Stomach smooth muscle (tissue), 2 donors: ENCODE measurements around the gene ATOH8.
"Not testable (repeated sequence)": the region's sequence is repeated elsewhere in the genome, so short reads cannot be mapped to it uniquely, and the experiment has no call there.

Experiments used
- H3K27ac ChIP-seq: one replicate; pipeline ENCODE4 v1.7.0; 2013; ENCODE audit warnings: mild to moderate bottlenecking, low read length, inconsistent platforms
- H3K27me3 ChIP-seq, 2 donors: one replicate each; pipeline ENCODE4 v1.7.0; 2013; ENCODE audit warnings: low read length in 2 of 2; ENCODE audit not compliant: insufficient read depth in 2 of 2, control insufficient read depth in 1 of 2
- H3K36me3 ChIP-seq, 2 donors: one replicate each; pipeline ENCODE4 v1.7.0; 2013; ENCODE audit warnings: low read length in 2 of 2; ENCODE audit not compliant: control insufficient read depth in 2 of 2, insufficient read depth in 2 of 2
- H3K4me1 ChIP-seq: one replicate; pipeline ENCODE4 v1.7.0; 2013; ENCODE audit warnings: low read length; ENCODE audit not compliant: control insufficient read depth, insufficient read depth
- H3K4me3 ChIP-seq, 2 donors: one replicate each; pipeline ENCODE4 v1.7.0; 2013; ENCODE audit warnings: low read length in 2 of 2
- H3K9ac ChIP-seq, 2 donors: one replicate each; pipeline ENCODE4 v1.7.0; 2013; ENCODE audit warnings: low read length in 2 of 2, mild to moderate bottlenecking in 1 of 2
- H3K9me3 ChIP-seq, 2 donors: one replicate each; pipeline ENCODE4 v1.7.0; 2013; ENCODE audit warnings: low read length in 2 of 2; ENCODE audit not compliant: control insufficient read depth in 2 of 2
- donor health status: healthy.
- donor health status: Pancreatic carcinoma.

The ATOH8 gene

DNA sequence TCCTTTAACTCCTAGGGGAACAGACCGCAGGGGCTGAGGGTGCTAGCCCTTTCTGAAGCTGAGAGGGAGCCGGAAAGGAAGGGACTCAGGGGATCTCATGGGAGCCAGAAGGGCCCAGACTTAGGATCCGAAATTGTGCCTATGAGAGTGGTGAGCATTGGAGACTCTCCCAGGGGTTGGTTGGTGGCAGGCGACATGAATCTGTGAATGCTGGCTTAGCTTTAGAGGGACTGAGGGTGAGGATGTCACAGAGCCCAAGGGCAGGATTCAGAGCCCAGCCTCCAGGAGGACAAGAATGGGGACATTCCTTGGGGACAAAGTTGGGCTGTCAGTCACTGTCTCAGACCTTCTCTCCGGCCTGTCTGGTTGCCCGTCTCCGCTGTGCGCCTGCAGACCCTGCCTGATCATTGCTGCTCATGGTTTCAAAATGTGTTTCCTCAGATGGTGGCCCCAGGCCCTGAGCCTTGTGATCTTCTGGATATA lies 42.2 kb upstream of the ATOH8 start:
- Histone ChIP-seq H3K9me3 (no peaks in the 10 kb centered on the region), H3K27ac (peak overlapping the region; percentile 37), H3K27me3 (no peaks in the 10 kb centered on the region), H3K4me3 (no peak overlapping the region), H3K36me3 (no peaks in the 10 kb centered on the region), H3K9ac (no peak overlapping the region), H3K4me1 (peaks cover 6% of the 10 kb centered on the region)

DNA sequence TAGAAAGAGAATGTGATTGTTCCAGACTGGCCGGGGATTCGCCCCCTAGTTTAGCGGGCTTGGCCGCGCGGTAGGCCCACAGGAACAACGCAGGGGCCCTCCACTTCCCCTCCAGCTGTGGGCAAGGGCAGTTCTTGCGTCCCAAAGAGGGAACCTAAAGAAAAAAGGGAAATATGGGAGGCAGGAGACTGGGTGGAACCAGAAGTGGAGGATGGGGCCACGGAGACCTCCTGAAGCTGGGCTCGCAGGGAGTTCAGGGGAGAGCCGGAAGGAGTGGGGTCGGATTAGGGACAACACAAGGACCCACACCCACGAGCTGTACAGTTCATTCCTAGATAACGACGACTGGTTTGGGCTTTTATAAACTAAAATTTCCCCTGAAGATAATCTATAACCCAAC lies 41.5 kb upstream of the ATOH8 start:
- Histone ChIP-seq H3K4me3 (no peak overlapping the region), H3K4me1 (peaks cover 6% of the 10 kb centered on the region), H3K9me3 (no peaks in the 10 kb centered on the region), H3K36me3 (no peaks in the 10 kb centered on the region), H3K27me3 (no peaks in the 10 kb centered on the region), H3K27ac (no peak overlapping the region), H3K9ac (no peak overlapping the region)

DNA sequence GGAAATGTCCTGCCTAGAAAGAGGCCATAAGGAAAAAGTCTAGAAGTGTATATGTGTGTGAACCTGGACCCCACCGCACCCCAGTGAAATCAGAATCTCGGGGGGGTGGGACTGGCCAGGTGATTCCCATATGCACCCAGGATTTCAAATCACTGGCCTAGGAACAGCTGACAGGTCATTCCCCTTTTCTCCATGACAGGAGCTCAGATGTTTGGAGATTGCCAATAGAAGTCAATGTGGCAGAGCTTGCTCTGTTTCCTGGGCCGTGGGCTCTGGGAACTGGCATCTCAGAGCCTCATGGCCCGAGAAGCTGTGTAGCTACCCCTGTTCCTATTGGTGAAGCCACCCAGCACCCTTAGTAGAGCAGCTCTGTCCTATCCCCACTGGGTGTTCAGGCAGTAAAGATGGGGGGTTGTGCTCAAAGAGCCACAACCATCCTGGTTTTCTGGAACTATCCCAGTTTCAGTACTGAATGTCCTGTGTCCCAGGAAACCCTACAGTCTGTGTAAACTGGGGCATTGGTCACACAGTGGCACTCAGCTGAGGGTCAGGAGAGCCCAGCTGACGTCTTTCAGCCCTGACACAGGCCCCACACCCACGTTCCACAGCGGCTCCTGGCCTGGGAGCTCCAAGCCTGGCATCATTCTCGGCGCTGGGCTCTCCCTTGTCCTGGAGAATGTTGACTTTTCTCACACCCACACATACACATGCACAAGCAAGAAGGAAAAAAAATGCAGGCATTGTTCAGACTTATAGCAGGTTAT lies 40.8 kb upstream of the ATOH8 start:
- Histone ChIP-seq H3K4me1 (peaks cover 6% of the 10 kb centered on the region), H3K9me3 (no peaks in the 10 kb centered on the region), H3K9ac (no peak overlapping the region), H3K4me3 (no peak overlapping the region), H3K27ac (no peak overlapping the region), H3K27me3 (no peaks in the 10 kb centered on the region), H3K36me3 (no peaks in the 10 kb centered on the region)

DNA sequence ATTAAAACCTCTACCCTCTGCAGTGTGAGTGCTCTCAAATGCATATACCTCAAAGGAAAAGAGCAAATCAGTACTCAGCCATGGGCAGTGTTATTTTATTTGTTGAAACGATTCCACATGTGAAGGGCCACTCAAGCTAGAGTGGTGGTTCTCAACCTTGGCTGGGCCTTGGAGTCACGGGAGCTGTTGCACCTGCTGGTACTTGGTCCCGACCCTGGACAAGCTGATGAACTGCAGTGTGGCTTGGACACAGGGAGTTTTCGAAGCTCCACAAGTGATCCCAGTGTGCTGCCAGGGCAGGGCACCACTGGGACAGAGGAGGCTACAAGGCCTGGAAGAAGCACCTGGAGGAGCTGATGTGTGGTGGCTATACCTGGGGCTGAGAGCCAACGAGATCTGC lies 40.0 kb upstream of the ATOH8 start:
- Histone ChIP-seq H3K36me3 (no peaks in the 10 kb centered on the region), H3K27me3 (no peaks in the 10 kb centered on the region), H3K27ac (no peak overlapping the region), H3K4me3 (no peak overlapping the region), H3K9me3 (no peaks in the 10 kb centered on the region), H3K9ac (no peak overlapping the region), H3K4me1 (peaks cover 6% of the 10 kb centered on the region)

DNA sequence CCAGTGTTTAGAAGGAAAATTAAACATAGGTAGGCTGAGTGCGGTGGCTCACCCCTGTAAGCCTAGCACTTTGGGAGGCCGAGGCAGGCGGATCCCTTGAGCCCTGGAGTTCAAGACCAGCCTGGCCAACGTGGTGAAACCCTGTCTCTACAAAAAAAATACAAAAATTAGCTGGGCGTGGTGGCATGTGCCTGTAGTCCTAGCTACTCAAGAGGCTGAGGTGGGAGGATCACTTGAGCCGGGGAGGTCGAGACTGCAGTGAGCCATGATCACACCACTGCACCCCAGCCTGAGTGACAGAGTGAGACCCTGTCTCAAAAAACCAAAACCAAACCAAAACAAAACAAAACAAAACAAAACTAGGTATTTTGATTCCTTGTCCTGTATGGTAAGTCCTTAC lies 39.4 kb upstream of the ATOH8 start:
- H3K4me1 ChIP-seq, H3K27ac ChIP-seq, H3K4me3 ChIP-seq, H3K9ac ChIP-seq, H3K9me3 ChIP-seq, H3K36me3 ChIP-seq, H3K27me3 ChIP-seq: not testable (repeated sequence)

DNA sequence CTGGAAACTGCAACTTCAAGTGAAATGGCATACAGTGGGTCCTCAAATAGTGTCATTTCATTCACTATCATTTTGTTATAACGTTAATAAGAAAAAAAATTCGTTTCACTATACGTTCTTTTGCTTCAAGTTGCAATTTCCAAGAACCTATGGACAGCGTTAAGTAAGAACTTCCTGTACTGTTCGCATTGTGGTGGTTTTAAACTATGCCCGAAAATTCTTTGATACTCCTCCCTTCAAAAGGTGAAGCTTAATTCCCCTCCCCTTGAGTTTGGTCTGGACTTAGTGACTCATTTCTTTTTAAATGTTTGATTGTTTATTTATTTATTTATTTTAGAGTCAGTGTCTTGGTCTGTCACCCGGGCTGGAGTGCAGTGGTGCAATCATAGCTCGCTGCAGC lies 39.0 kb upstream of the ATOH8 start:
- H3K4me3 ChIP-seq = no peak overlapping the region
- peaks cover 13% of the 10 kb centered on the region for H3K4me1 ChIP-seq
- H3K27ac ChIP-seq = no peak overlapping the region
- H3K36me3 ChIP-seq = no peaks in the 10 kb centered on the region
- no peaks in the 10 kb centered on the region for H3K27me3 ChIP-seq
- H3K9me3 ChIP-seq = no peaks in the 10 kb centered on the region
- no peak overlapping the region for H3K9ac ChIP-seq

DNA sequence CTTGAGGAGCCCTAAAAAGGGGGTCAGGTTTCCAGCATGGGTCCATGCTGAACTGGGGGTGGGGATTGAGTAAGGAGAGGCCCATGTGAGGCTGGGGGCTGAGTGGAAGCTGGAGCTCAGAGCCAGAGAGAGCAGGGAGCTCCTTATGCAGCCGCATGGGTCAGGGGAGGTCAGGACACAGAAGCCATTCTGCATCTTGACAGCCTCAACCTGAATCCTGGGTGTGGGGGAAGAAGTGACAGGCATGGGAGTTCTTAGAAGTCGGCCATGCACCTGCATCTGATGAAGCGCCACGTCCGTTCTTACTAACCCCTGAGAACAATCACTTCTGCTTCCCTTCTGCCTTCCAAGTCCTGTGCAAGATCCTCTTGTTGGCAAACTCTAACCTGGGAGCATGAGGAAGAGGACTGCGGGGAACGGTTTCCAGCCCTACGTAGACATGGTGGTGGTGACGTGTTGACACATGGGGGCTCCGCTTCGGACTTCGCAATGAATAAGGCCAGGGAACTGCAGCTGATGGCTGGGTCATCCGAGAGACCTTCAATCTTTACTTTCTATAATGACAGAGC lies 37.4 kb upstream of the ATOH8 start:
- Histone ChIP-seq H3K27me3 (no peaks in the 10 kb centered on the region), H3K9ac (no peak overlapping the region), H3K27ac (no peak overlapping the region), H3K36me3 (no peaks in the 10 kb centered on the region), H3K4me3 (no peak overlapping the region), H3K9me3 (no peaks in the 10 kb centered on the region), H3K4me1 (peaks cover 12% of the 10 kb centered on the region)

DNA sequence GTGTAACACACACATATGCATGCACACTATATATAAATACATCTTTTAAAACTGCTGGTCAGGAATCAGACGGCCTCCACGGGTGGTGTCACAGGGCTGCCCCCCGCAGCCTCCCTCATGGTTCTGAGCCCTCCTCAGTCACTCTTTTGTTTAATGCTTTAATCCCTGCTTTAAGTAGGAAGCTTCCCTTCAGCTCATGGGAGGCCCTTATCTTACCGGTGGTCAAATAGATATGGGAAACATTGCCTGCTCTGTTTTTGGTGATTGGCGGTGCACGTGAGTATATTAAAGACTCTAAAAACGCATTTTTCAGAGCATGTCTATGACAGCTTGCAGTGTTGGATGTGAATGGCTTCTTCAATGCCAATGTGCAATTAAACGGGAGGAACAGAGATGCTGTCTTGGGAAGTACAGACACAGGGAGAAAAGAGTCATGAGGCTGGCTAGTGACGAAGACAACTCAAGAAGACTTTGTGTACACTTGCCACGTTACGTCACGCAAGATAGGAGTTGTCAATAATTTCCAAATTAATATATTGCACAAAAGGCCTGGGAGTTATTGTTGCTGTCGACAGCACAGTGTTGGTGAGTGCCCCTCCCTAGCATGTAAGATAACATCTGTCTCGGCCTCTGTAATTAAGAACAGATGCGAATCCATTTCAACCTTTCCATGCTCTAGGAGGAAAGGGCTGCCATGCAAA lies 36.3 kb upstream of the ATOH8 start:
- Histone ChIP-seq H3K27ac (no peak overlapping the region), H3K4me3 (no peak overlapping the region)

DNA sequence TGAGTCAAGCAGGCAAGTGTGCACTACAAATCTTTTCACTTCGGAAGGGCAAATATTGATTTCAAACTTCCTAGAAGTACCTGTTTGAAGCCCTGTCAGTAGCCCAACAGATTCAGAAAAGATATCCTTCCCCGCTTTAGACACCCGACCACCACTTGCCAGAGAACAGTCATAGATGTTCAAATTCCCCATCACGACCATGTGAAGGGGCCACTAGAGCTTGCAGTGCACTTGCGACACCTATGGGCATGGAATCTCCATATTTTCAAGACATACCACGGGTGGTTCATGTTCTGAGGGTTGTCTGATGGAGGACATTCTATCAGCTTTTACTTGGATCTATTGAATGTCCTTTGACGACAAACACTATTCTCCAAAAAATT lies 35.8 kb upstream of the ATOH8 start:
- Histone ChIP-seq H3K9me3 (no peaks in the 10 kb centered on the region), H3K36me3 (no peaks in the 10 kb centered on the region), H3K4me3 (no peak overlapping the region), H3K27me3 (no peaks in the 10 kb centered on the region), H3K27ac (no peak overlapping the region), H3K9ac (no peak overlapping the region), H3K4me1 (peaks cover 12% of the 10 kb centered on the region)

More for the DNA sequence above, 36.3 kb upstream of the ATOH8 start:
- peaks cover 12% of the 10 kb centered on the region for H3K4me1 ChIP-seq
- H3K9me3 ChIP-seq = no peaks in the 10 kb centered on the region
- H3K27me3 ChIP-seq = no peaks in the 10 kb centered on the region
- H3K36me3 ChIP-seq = no peaks in the 10 kb centered on the region
- no peak overlapping the region for H3K9ac ChIP-seq

DNA sequence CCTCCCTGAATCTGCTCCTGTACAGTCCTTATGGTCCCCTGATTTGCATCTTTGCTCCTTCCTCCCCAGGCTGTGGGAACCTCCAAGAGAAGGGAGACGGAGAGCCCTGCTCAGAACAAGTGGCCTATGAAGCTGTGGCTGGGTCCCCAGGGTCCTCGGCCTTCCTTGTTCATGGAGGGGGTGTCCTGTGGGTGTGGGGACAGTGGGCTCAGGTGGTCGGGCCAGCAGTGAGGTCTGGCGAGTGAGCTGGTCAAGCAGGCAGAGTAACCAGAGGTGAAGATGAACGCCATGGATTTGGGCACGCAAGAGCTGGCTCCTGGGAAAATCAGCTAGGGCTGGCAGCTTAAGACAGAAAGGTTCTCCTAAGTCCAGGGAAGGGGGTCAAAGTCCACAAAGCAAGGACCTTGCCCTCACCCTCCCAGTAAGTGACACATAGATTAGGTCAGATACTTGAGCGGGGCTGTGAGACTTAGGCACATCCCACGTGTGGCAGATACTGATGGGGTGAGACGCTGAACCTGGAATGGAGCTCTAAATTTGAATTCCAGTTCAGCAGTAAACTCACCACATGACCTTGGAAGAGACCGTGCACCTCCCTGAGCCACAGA lies 34.8 kb upstream of the ATOH8 start:
- no peak overlapping the region for H3K27ac ChIP-seq
- no peaks in the 10 kb centered on the region for H3K36me3 ChIP-seq
- H3K4me1 ChIP-seq = peaks cover 12% of the 10 kb centered on the region
- no peak overlapping the region for H3K4me3 ChIP-seq
- no peaks in the 10 kb centered on the region for H3K9me3 ChIP-seq
- no peak overlapping the region for H3K9ac ChIP-seq
- no peaks in the 10 kb centered on the region for H3K27me3 ChIP-seq
